ENCODE results near the gene OPA1.

GRCh38 chr3:193589129-193589528 is 3.9 kb upstream of the OPA1 start:
- TF ChIP-seq BCL11A (IDR thresholded peaks at IDR 0.05; ENCODE audit: low read depth in 2 of 2, low read length in 2 of 2) (no peak), POLR2AphosphoS5 (IDR thresholded peaks at IDR 0.05; ENCODE audit: low read depth, low read length) (no peak), CTCF (IDR thresholded peaks at IDR 0.05; ENCODE audit: control extremely low read depth in 1 of 3, insufficient read depth in 1 of 3, low read depth in 1 of 3, low read length in 3 of 3) (no peak), EZH2 (IDR thresholded peaks at IDR 0.05; ENCODE audit: low read depth, low read length, severe bottlenecking) (no peak), SP1 (IDR thresholded peaks at IDR 0.05; ENCODE audit: low read depth, low read length) (no peak), JUND (IDR thresholded peaks at IDR 0.05; ENCODE audit: low read length) (no peak), ZNF274 (IDR thresholded peaks at IDR 0.05; ENCODE audit: borderline replicate concordance, extremely low read depth, low read length) (no peak), SAP30 (IDR thresholded peaks at IDR 0.05; ENCODE audit: insufficient read depth, insufficient replicate concordance, low read length) (no peak), KDM5A (IDR thresholded peaks at IDR 0.05; ENCODE audit: low read length) (no peak), HDAC6 (IDR thresholded peaks at IDR 0.05; ENCODE audit: low read depth, low read length) (no peak), POLR2A (IDR thresholded peaks at IDR 0.05; ENCODE audit: control extremely low read depth in 1 of 2, low read depth in 2 of 2, low read length in 2 of 2) (no peak), CREB1 (IDR thresholded peaks at IDR 0.05) (no peak), PHF8 (conservative IDR thresholded peaks at IDR 0.05; ENCODE audit: low read depth, low read length) (no peak)

Measured in H1 (cell line).